ENCODE data around the gene TENM3.

Gene TENM3

GRCh38 chr4:182700362-182701160 lies 457.4 kb downstream of the TENM3 start:
- peak; percentile 47 to 84 for DNase-seq

DNA sequence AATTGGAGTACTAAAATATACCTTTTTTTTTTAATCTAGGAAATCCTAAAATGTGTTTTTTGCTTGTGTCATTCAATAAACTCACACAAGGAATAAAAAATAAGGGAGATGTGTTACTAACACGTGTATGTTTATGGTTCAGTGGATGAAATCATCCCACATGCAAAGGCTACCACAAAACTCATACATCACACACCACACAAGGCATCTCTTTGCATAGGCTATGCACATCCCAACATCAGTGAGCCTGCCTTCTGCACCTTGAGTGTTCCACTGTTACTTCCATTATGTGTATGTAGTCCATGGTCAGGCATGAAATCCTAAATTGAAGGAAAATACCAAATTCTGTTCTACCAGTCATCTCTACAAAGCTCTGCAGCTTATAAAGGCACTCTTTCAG lies 460.9 kb downstream of the TENM3 start:
- DNase-seq = no peak

- no peak for DNase-seq
Observed at GRCh38 chr4:182704948-182705347, 461.7 kb downstream of the TENM3 start.

DNA sequence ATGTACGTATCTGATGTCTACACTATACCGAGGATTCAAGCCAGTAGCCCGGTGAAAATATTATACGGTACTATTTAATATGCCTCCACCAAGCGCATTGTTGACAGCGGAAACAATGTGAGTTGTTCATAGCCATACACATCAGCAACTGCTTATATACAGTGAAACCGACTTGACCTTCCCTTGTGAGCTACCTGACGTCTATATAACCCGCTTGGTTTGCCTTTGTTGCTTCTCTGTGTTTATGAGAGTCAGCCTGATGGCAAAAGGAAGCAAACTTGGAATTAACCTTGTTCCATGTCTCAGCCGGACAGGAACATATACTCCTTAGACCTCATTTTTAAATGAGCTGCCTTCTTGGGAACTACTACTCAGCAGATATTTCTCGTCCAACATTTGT lies 462.2 kb downstream of the TENM3 start:
- no peak for DNase-seq

GRCh38 chr4:182711211-182711610 lies 468.0 kb downstream of the TENM3 start:
- DNase-seq = no peak

DNA sequence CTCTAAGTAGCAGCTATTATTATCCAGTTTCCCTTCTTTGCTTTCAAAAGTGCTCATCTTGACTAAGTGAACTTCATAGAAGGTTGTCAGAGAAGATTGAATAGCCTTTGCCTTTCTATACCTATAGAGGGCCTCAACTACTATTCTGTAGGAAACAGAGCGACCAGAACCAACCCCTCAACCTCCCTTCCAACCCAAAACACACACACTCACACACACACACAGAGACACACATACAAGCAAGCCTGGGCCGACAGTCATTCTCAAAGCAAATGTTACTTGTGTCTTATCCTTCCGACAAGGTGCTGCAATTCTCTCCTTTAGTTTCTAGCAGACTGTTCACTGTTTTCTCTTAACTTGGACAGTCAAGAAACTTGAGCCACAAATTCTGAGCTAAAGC lies 472.3 kb downstream of the TENM3 start:
- no peak for DNase-seq

- peak in 1 of 2 experiments; percentile 5 for DNase-seq
Observed at GRCh38 chr4:182716192-182716591, 473.0 kb downstream of the TENM3 start.

DNA sequence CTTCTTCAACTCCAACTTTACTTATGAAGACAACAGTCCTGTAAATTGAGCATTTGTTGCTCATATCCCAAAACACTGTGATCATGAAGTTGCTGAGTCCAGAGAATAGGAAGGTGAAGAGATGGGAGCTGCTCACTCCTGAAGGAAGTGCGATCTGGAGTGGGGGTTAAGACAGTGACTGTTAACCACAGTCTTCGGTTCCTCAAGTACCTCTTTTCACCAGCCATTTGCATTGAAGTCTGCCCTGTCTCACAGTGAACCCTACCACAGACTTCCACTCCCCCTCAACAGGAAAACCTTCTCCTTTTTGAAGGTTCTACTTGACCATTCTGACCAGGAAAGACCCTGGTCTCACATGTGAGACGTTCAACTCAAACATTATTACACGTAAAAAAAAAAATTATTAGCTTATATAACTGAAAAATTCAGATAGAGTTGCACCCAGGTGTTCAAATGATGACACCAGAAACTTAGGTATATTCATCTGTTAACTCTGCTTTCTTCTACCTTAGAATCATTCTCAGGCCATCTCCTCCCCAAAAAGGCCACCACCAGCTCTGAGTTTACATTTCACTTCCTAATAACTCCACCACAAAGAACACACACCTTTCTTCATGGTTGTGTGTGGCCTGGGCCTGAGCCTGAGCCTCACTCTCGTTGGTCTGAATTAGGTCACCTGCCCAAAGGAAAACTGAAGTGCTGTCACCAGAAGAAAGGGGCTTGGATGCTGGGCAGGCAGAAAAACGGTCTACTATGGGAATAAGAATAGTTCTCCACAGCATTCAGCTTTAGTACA lies 474.8 kb downstream of the TENM3 start:
- DNase-seq = no peak

- no peak for DNase-seq
Observed at GRCh38 chr4:182724414-182724813, 481.2 kb downstream of the TENM3 start.

DNA sequence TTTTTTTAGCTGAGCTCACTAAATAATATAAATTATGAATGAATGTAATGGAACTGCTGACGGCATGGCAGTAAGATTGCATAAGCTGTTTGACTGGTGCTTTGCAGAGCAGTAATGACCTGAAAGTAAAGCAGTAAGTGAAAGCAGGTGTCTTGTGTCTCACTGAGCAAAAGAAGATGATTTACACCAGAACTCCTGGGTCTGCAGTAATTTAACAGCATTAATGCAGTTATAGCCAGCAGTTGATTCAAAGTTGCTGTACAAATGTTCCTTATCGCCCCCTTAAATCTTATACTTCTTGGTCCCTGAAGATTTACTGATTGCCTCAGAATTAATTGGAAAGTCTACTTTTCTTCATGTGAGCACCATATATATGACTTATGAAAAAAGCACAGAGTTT lies 486.3 kb downstream of the TENM3 start:
- no peak for DNase-seq

DNA sequence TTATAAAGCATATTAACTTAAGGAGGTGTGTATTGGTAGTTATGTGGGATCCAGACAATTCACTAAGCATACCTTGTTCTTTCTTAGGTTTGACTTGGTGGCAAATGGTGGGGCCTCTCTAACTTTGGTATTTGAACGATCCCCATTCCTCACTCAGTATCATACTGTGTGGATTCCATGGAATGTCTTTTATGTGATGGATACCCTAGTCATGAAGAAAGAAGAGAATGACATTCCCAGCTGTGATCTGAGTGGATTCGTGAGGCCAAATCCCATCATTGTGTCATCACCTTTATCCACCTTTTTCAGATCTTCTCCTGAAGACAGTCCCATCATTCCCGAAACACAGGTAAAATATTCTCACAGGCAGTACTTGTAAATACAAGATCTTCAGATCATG lies 487.6 kb downstream of the TENM3 start:
- no peak for DNase-seq

DNA sequence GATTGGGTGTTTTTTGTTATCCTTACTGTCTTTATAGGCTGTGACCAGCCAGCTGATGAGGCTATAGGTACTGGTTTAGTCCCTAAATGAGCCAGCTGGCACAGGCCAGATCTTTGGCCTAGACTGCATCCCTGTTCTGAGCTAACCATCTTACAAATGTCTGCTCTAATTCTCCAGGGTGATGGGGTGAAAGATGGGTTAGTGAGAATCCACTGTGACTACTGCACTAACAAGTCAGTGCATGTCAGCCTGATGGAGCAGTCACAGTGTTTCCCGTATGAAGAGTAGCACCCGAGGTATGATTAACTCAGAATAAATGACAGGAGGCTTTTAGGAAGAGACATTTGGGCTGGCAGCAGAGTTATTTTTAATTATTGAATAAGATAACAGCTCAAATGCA lies 493.0 kb downstream of the TENM3 start:
- peak in 1 of 2 experiments; percentile 5 for DNase-seq

DNA sequence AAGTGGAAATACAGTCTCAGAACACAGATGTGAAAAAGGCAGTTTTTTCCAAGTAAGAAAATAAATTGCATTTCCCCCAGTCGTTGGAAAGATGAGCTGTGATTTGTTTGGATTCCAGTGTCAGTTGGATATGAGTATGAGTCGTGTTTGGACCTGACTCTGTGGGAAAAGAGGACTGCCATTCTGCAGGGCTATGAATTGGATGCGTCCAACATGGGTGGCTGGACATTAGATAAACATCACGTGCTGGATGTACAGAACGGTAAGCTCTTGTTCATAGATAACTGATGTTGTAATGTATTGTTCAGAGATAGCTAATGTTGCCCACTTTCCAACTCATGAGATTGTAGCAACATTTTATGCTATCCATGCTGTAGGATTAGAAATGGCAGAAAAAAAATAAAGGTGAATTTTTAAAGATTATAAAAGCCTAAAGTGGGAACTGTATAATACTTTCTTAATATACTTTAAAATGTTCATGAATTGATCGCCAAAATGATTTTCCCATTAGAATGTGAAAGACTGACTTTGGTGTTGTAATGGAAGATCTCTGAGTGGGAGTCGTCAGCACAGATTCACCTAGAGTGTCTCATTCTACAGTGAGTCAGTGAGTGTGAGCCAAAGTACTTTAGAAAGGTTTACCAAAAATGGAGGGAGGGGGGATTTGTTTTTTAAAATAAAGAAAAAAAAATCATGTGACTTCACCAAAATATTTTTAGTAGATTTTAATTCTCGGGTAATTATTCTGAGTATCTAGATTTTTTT lies 495.3 kb downstream of the TENM3 start:
- no peak for DNase-seq

GRCh38 chr4:182740256-182740655 lies 497.1 kb downstream of the TENM3 start:
- DNase-seq = no peak

DNA sequence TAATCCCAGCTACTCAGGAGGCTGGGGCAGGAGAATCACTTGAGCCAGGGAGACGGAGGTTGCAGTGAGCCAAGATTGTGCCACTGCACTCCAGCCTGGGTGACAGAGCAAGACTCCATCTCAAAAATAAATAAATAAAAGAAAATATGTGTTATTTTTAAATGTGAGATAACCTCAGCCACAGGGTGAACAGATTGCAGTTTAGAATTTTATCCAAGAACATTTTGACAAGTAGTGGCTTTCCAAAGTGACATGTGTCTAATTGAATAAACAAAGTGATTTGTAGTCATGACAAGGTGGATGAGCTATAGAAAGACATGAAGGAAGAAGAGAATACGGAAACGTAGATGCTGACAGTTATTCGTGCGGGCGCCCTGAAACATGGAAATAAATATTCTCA lies 497.9 kb downstream of the TENM3 start:
- no peak for DNase-seq

DNA sequence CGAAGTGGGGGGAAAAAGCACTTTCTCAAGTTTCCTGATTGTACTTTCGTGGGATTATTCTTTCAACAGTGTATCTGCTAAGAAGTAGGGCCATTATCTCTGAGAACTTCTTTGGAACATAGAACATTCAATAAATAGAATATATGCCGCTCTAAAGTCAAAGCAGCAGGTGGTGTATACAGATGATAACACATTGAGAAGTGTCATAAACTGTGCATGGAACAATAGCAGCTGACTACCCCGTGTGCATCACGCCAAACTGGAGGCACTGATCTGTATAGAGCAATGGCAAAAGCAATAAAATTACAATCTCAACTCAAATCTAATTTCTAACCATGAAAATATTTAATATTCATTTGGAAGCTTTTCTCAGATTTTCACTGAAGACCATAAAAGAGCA lies 498.7 kb downstream of the TENM3 start:
- no peak for DNase-seq

DNA sequence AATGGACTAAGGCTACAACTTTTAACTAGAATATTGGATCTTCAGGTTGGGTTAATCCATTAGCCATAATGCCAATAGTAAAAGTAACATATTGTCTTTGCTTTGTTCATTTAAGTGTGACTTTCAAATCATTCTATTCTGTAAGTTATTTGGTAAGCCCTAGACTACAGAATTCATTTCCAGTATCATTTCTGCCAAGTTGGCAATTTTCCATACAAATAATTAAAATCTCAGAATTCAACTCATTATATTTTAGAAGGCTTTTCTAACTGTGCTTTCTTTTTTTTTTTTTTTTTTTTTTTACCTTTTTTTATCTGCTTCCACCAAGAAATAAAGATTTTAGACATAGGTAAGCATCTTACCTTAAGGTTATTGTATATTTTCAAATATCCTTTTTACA lies 500.6 kb downstream of the TENM3 start:
- no peak for DNase-seq

- no peak for DNase-seq
Observed at GRCh38 chr4:182745237-182745636, 502.0 kb downstream of the TENM3 start.

DNA sequence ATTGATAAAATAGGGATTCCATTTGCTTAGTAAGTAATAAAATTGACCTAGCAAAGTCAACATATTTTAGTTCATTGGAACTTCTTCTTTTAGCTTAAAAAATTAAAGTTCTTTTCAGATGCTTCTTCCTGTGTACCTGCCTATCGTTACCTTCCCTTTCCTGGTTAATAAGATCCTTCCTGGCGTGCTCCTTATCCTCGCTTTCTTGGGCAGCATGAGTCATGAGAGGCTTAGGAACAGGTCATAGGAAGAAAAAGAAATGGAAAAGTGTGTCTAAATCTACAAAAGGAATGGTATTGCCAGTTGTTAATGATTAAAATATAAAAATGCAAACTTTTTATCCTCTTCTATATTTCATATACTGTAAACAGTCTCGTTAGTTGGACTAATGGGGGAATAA lies 503.7 kb downstream of the TENM3 start:
- DNase-seq = no peak

- DNase-seq = no peak
Observed at GRCh38 chr4:182748283-182748682, 505.1 kb downstream of the TENM3 start.

GRCh38 chr4:182748949-182749348 lies 505.7 kb downstream of the TENM3 start:
- DNase-seq = no peak

GRCh38 chr4:182749667-182750167 lies 506.5 kb downstream of the TENM3 start:
- DNase-seq = no peak

DNA sequence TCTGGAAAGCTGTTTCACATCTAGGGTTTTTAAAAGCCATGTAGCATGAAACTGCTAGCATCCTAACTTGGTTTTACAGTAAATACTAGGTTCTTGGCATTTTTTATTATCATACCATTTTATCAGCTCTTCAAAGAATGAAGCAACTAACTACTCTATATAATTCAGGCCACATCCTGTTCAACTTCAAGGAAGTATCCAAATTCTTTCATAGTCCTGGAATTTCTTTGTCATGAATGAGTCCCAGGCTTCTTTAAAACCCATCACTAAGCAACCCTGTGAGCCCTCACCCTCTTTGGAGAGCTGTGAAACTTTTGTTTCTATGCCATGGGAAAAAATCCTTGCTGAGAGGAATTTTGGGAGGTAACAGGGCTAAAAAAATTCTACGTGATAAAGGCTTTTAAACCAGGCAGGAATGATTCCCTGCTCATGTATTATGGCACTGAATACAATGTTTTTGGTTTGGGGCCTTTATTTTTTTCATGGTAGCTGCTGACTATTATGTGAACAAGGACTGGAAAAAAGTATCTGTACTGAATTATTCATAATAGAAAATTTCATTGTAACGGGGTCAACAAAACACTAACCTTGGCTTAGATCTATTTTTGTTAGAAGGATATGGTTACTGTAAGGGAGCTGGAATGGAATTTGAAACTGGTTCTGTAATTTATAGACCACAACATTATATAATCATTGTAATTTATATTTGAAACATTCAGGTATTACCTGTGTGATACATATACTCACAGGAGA lies 509.1 kb downstream of the TENM3 start:
- DNase-seq = no peak
